Osteoblast (primary cell): ENCODE data around the gene APELA. TPM values are rescaled to one million over a fixed set of nuclear protein-coding genes. Genes with fewer than 3 reads are reported as not detected.
"Not testable (repeated sequence)": the region's sequence is repeated elsewhere in the genome, so short reads cannot be mapped to it uniquely, and the experiment has no call there.

Experiments used
- DNase-seq: peaks from one replicate; pipeline ENCODE4 v3.0.0; 2011; ENCODE audit warnings: low spot score, mixed read lengths; ENCODE audit not compliant: insufficient read length; ENCODE audit errors: missing footprints
- H2AFZ ChIP-seq: 2 replicates; pipeline ENCODE4 v1.6.0; 2011; ENCODE audit warnings: mild to moderate bottlenecking, low read length
- H3K27ac ChIP-seq: 2 replicates; pipeline ENCODE4 v1.5.1; 2011; ENCODE audit warnings: mild to moderate bottlenecking, low read depth, low read length, moderate library complexity
- H3K27me3 ChIP-seq: 2 replicates; pipeline ENCODE4 v1.6.0; 2012; ENCODE audit warnings: mild to moderate bottlenecking, control low read depth, inconsistent platforms, low read length, moderate library complexity; ENCODE audit not compliant: insufficient read depth
- H3K36me3 ChIP-seq: 2 replicates; pipeline ENCODE4 v1.5.1; 2011; ENCODE audit warnings: mild to moderate bottlenecking, low read length, control low read depth, moderate library complexity; ENCODE audit not compliant: insufficient read depth
- H3K4me1 ChIP-seq: 2 replicates; pipeline ENCODE4 v1.5.1; 2011; ENCODE audit warnings: mild to moderate bottlenecking, low read length, control low read depth, moderate library complexity; ENCODE audit not compliant: insufficient read depth
- H3K4me2 ChIP-seq: 2 replicates; pipeline ENCODE4 v1.6.0; 2011; ENCODE audit warnings: mild to moderate bottlenecking, low read length; ENCODE audit not compliant: insufficient read depth
- H3K4me3 ChIP-seq: fragments of 200-600 bp; sonication (generic); 3 replicates; pipeline ENCODE4 v1.5.1; 2012; ENCODE audit warnings: mild to moderate bottlenecking, low read length, inconsistent platforms; ENCODE audit not compliant: insufficient read depth
- H3K79me2 ChIP-seq: 2 replicates; pipeline ENCODE4 v1.6.0; 2012; ENCODE audit warnings: mild to moderate bottlenecking, low read length, control low read depth, inconsistent platforms; ENCODE audit not compliant: insufficient read depth
- H3K9me3 ChIP-seq: 2 replicates; pipeline ENCODE4 v1.5.1; 2011; ENCODE audit warnings: low read depth, low read length, control low read depth
- H4K20me1 ChIP-seq: 2 replicates; pipeline ENCODE4 v1.6.0; 2012; ENCODE audit warnings: mild to moderate bottlenecking, low read length, control low read depth; ENCODE audit not compliant: insufficient read depth
- total RNA-seq: library from RNA; depleted of rRNA; stranded (reverse); fragments of >200 nt; gene quantifications from 2 replicates; pipeline ENCODE4 v1.2.3, GENCODE V29; 2012
- TF ChIP-seq, protein P1 (sequence below): IDR thresholded peaks from 2 replicates; pipeline ENCODE4 v1.5.1; 2011; ENCODE audit warnings: mild to moderate bottlenecking, low read depth, low read length, moderate library complexity; ENCODE audit errors: extremely low read depth

APELA gene
- total RNA-seq, 1 donor = not detected

DNA sequence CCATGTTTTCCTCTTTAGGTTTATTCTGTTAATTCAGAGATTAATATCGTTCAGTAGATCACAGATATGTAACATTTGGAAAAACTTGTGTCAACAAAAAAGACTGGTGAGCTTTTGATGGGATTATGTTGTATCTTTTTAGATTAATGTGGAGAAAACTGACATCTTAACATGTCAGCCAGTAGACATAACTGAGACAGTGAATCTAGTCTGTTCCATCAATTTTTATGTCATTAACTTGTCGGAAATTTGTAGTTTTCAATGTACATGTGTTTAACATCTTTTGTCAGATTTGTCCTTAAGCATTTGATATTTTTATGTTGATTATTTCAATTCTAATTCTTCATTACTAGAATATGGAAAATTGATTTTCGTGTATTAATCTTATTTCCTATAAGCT lies 42.0 kb downstream of the APELA start:
- DNase-seq = no peak
- H3K4me2 ChIP-seq = no peak overlapping the region
- H3K79me2 ChIP-seq = no peaks in the 10 kb centered on the region
- H3K4me3 ChIP-seq = no peak overlapping the region
- no peaks in the 10 kb centered on the region for H3K9me3 ChIP-seq
- H3K27ac ChIP-seq = no peak overlapping the region
- TF ChIP-seq, protein P1, sequence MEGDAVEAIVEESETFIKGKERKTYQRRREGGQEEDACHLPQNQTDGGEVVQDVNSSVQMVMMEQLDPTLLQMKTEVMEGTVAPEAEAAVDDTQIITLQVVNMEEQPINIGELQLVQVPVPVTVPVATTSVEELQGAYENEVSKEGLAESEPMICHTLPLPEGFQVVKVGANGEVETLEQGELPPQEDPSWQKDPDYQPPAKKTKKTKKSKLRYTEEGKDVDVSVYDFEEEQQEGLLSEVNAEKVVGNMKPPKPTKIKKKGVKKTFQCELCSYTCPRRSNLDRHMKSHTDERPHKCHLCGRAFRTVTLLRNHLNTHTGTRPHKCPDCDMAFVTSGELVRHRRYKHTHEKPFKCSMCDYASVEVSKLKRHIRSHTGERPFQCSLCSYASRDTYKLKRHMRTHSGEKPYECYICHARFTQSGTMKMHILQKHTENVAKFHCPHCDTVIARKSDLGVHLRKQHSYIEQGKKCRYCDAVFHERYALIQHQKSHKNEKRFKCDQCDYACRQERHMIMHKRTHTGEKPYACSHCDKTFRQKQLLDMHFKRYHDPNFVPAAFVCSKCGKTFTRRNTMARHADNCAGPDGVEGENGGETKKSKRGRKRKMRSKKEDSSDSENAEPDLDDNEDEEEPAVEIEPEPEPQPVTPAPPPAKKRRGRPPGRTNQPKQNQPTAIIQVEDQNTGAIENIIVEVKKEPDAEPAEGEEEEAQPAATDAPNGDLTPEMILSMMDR = no peak
- H4K20me1 ChIP-seq = no peaks in the 10 kb centered on the region
- no peaks in the 10 kb centered on the region for H3K4me1 ChIP-seq
- H3K27me3 ChIP-seq = no peaks in the 10 kb centered on the region
- no peaks in the 10 kb centered on the region for H3K36me3 ChIP-seq
- H2AFZ ChIP-seq = no peak overlapping the region

DNA sequence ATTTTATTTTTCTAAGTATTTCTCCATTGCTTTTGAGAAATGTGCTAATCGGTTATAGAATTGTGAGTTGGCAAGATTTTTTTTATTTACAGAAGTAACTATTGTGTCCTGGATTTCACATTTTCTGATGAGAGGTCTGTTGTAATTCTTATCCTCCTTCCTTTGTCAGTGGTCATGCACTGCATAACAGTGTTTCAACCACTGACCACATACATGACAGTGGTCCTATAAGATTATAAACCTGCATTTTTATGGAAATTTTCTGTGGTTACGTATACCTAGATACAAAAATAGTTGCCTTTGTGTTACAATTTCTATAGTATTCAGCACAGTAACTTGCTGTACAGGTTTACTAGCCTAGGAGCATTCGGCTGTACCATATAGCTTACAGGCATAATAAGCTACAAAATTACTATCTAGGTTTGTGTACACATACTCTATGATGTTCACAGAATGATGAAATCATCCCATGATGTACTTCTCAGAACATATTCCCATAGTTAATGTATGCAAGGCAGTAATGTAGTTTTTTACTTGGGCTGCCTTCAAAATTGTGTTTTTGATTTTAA lies 47.8 kb downstream of the APELA start:
- DNase-seq = no peak
- H3K4me2 ChIP-seq = no peak overlapping the region
- TF ChIP-seq, protein P1 = no peak

DNA sequence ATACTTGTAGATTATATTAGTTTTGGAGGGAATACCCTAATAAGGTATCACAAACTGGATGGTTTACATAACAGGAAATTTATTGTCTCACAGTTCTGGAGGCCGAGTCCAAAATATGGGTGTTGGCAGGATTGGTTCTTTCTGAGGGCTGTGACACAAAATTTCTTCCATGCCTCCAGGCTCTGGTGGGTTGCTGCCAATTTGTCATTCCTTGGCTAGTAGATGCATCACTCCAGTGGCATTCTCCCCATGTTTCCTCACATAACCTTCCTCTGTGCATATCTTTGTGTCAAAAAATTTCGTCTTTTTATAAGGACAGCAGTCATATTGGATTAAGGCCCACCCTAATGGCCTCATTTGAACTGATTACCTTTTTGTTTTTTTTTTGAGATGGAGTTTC lies 49.3 kb downstream of the APELA start:
- TF ChIP-seq, protein P1 = no peak
- no peaks in the 10 kb centered on the region for H3K79me2 ChIP-seq
- no peak for DNase-seq
- no peaks in the 10 kb centered on the region for H3K9me3 ChIP-seq
- H3K36me3 ChIP-seq = no peaks in the 10 kb centered on the region
- no peaks in the 10 kb centered on the region for H3K27me3 ChIP-seq
- no peak overlapping the region for H3K4me3 ChIP-seq
- H2AFZ ChIP-seq = no peak overlapping the region
- no peak overlapping the region for H3K4me2 ChIP-seq
- no peaks in the 10 kb centered on the region for H3K4me1 ChIP-seq
- H3K27ac ChIP-seq = no peak overlapping the region
- no peaks in the 10 kb centered on the region for H4K20me1 ChIP-seq

More for the DNA sequence above, 47.8 kb downstream of the APELA start:
- no peaks in the 10 kb centered on the region for H4K20me1 ChIP-seq
- no peak overlapping the region for H3K4me3 ChIP-seq
- no peaks in the 10 kb centered on the region for H3K27me3 ChIP-seq
- no peaks in the 10 kb centered on the region for H3K36me3 ChIP-seq
- no peaks in the 10 kb centered on the region for H3K79me2 ChIP-seq
- H3K27ac ChIP-seq = no peak overlapping the region
- H2AFZ ChIP-seq = no peak overlapping the region
- H3K9me3 ChIP-seq = no peaks in the 10 kb centered on the region
- H3K4me1 ChIP-seq = no peaks in the 10 kb centered on the region

DNA sequence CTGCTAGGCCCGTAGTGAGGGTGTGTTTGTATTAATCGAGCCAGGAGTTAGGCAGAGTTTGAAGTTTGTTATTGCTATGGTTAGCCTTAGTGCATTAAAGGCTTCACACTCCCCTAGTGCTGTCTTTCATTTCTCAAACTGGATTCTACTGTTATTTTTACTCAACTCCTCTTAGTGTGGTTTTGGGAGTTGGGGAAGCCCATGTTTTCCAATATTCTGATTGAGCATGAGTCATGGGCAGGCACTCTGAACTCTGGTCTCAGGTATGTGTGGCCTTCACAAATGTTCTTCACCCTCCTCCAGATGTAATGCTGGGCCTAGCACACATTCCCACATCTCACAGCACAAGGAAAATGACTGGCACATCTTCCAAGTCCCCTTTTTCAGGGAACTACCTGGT lies 50.1 kb downstream of the APELA start:
- H4K20me1 ChIP-seq, H3K36me3 ChIP-seq, H3K79me2 ChIP-seq, H3K9me3 ChIP-seq, H3K4me2 ChIP-seq, H3K27me3 ChIP-seq, H3K4me1 ChIP-seq, H3K4me3 ChIP-seq, H3K27ac ChIP-seq, DNase-seq, H2AFZ ChIP-seq: not testable (repeated sequence)
